ENCODE results near the gene TIA1.
"Not testable (repeated sequence)": the region's sequence is repeated elsewhere in the genome, so short reads cannot be mapped to it uniquely, and the experiment has no call there.

Gene TIA1, protein sequence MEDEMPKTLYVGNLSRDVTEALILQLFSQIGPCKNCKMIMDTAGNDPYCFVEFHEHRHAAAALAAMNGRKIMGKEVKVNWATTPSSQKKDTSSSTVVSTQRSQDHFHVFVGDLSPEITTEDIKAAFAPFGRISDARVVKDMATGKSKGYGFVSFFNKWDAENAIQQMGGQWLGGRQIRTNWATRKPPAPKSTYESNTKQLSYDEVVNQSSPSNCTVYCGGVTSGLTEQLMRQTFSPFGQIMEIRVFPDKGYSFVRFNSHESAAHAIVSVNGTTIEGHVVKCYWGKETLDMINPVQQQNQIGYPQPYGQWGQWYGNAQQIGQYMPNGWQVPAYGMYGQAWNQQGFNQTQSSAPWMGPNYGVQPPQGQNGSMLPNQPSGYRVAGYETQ

DNA sequence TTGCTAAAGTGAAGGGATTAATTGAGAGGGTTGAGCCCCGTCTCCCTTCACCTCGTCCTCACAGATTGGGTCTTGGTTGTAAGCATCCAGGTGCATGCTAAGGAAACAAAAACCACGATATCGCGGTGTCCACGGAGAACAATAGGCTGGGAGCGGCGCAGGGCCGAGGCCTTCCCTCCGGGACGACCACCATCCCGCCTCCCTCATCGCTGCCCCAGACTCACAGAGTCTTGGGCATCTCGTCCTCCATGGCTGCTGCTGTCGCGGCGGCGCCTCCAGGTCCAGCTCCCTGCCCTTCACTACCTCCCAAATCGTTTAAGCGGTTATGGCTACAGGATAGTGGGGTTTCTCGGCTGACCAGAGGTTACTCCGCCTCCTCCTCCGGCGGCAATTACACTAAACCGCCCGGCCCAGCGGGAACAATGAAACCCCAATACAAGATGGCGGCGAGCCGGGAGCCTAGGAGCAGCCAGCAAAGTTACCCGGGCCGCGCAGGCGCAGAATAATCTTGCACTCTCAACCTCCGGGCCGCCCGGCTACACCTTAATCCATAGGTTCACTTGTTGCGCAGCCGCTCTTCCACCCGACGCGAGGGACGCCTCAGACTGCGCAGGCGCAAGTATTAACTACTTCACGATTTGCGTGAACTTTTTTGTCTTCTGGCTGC lies at the start of gene TIA1:
TSS of gene TIA1 (minus strand) at position 448 of the 667 bp plus-strand sequence. CDS start at position 250, 198 bp downstream.
- TF ChIP-seq, protein P1, sequence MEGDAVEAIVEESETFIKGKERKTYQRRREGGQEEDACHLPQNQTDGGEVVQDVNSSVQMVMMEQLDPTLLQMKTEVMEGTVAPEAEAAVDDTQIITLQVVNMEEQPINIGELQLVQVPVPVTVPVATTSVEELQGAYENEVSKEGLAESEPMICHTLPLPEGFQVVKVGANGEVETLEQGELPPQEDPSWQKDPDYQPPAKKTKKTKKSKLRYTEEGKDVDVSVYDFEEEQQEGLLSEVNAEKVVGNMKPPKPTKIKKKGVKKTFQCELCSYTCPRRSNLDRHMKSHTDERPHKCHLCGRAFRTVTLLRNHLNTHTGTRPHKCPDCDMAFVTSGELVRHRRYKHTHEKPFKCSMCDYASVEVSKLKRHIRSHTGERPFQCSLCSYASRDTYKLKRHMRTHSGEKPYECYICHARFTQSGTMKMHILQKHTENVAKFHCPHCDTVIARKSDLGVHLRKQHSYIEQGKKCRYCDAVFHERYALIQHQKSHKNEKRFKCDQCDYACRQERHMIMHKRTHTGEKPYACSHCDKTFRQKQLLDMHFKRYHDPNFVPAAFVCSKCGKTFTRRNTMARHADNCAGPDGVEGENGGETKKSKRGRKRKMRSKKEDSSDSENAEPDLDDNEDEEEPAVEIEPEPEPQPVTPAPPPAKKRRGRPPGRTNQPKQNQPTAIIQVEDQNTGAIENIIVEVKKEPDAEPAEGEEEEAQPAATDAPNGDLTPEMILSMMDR (IDR thresholded peaks at IDR 0.05; ENCODE audit: low read depth, low read length) = no peak
- H3K4me3 ChIP-seq (ENCODE audit: low read depth, low read length) = peak within 1 kb of the TSS; percentile 85

DNA sequence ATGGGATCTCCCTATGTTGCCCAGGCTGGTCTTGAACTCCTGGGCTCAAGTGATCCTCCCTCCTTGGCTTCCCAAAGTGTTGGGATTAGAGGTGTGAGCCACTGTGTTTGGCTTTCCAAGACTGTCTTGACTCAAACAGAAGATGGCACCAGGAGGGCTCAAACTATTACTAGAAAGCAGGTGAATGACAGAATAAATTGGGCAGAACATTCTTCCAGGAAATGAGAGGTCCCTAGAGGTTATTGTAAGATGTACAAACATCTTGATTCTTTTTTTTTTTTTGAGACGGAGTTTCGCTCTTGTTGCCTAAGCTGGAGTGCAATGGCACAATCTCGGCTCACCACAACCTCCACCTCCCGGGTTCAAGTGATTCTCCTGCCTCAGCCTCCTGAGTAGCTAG lies 49.4 kb upstream of the TIA1 start:
- not testable (repeated sequence) for H3K4me3 ChIP-seq (ENCODE audit: low read depth, low read length)

DNA sequence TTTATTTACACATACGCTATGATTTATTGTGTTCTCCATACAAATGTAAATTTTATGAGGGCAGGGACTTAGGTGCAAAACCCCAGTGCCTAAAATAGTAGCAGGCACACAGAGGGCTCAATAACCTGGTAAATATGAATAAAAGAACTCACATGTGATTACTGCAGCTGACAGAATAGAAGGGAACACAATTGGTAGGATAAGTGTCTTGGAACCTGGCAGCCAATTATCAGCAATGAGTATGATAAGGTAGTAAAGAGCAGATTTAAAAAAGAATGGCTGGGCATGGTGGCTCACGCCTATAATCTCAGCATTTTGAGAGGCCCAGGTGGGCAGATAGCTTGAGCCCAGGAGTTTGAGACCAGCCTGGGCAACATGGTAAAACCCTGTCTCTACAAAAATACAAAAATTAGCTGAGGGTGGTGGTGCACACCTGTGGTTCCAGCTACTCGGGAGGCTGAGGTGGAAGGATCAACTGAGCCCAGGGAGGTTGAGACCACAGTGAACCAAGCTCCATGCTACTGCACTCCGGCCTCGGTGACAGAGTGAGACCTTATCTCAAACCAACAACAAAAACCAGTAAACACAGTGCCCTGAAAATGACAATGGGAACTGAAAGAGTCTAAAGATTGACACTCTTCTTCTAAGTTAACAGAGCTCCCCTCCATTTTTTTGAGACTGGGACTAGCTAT lies 35.2 kb upstream of the TIA1 start:
- no peak overlapping the region for H3K4me3 ChIP-seq (ENCODE audit: low read depth, low read length)
- TF ChIP-seq, protein P1 (IDR thresholded peaks at IDR 0.05; ENCODE audit: low read depth, low read length) = no peak

DNA sequence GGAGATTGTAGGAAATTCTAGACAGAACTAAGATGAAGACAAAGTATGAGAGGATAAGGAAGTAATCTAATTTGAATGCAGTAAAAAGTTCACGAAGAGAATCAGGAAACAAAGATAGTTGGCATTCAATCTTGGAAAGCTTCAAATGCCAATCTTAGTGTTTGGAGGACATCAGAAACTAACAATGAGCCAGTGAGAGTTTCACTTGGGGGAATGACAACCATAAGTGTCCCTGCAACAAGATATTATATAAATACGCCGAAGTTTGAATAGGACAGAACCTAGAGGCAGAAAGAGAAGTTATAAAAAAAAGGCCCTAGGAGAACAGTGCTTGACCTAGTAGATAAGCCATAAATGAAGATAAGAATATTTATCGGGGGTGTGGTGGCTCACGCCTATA lies 34.0 kb upstream of the TIA1 start:
- TF ChIP-seq, protein P1 (IDR thresholded peaks at IDR 0.05; ENCODE audit: low read depth, low read length) = no peak
- no peak overlapping the region for H3K4me3 ChIP-seq (ENCODE audit: low read depth, low read length)

DNA sequence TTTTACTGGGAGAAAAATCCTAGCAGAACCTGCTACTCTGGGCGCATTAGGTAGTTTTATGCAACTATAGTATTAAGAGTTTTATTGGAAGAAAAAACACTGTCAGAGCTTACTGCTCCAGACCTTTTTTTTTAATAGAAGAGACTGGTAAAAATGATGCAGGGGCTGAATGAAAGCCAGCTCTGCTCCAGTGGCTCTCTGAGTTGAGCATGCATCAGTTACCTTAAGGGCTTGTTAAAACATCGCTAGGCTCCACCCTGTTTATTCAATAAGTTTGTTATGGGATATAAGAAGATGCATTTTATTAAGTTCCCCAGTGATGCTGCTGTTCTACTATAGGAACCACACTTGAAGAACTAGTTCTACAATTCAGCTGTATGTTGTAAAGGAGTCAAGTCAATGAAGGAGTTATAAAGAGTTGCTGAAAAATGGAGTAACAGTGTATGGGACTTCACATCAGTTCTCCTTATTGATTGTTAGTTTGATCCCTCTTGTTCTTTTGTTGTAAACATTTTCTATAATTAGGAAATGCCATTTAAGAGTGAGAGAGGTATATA lies 31.9 kb upstream of the TIA1 start:
- no peak overlapping the region for H3K4me3 ChIP-seq (ENCODE audit: low read depth, low read length)
- TF ChIP-seq, protein P1 (IDR thresholded peaks at IDR 0.05; ENCODE audit: low read depth, low read length) = no peak

DNA sequence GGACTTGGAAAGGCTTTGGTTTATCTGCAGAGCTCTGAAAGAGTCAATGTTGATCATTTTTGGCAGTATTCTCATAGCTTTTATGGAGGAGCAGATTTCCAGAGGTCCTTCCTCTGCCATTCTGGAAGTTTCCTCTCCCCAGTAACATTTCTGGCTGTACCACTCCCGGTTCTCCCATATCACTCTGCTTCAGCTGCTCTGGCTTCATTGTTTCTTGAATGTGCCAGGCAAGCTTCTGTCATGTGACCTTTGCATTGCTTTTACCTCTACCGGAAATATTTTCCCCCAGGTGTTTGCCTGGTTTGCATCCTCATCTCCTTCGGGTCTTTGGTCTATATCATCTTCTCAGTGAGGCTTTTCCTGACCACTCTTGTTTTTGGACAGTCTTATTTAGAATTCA lies 21.9 kb upstream of the TIA1 start:
- H3K4me3 ChIP-seq (ENCODE audit: low read depth, low read length) = no peak overlapping the region
- TF ChIP-seq, protein P1 (IDR thresholded peaks at IDR 0.05; ENCODE audit: low read depth, low read length) = no peak

DNA sequence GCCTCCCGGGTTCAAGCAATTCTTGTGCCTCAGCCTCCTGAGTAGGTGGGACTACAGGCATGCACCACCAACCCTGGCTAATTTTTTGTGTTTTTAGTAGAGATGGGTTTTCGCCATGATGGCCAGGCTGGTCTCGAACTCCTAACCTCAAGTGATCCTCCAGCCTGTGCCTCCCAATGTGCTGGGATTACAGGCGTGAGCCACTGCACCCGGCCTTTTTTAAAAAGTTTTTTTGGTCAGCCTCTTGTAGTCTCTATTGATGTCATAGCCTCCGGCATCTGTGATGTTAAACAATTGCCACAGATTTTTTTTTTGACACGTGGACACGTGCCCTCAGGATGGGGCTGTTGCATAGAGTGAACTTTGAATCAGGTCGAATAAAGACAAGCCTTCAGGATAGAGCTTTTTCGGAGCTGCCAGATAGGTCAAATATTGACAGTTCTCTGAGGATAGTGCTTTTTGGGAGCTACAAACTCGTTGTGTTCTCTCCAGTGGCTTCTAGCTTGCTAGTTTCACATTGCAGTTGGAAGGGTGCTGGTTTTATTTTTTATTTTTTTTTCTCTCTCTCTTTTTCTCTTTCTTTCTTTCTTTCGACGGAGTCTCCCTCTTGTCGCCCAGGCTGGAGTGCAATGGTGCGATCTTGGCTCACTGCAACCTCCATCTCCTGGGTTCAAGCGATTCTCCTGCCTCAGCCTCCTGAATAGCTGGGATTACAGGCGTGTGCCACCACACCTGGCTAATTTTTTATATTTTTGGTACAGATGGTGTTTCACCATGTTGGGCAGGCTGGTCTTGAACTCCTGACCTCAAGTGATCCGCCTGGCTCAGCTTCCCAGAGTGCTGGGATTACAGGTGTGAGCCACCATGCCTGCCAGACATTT lies 21.2 kb upstream of the TIA1 start:
- not testable (repeated sequence) for H3K4me3 ChIP-seq (ENCODE audit: low read depth, low read length)

DNA sequence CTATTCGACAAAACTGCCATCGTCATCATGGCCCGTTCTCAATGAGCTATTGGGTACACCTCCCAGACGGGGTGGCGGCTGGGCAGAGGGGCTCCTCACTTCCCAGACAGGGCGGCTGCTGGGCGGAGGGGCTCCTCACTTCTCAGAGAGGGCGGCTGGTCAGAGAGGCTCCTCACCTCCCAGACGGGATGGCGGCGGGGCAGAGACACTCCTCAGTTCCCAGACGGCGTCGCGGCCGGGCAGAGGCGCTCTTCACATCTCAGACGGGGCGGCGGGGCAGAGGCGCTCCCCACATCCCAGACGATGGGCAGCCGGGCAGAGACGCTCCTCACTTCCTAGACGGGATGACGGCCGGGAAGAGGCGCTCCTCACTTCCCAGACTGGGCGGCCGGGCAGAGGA lies 18.5 kb upstream of the TIA1 start:
- H3K4me3 ChIP-seq (ENCODE audit: low read depth, low read length) = not testable (repeated sequence)

Measured in WI38 (cell line).